ENCODE measurements around the gene CMPK2.
A peak's percentile ranks its signal among the peaks of the same experiment; 100 is the strongest.

Gene CMPK2

GRCh38 chr2:6841537-6842287 lies 24.0 kb downstream of the CMPK2 start:
- no peak for DNase-seq (ENCODE audit: low spot score)

DNA sequence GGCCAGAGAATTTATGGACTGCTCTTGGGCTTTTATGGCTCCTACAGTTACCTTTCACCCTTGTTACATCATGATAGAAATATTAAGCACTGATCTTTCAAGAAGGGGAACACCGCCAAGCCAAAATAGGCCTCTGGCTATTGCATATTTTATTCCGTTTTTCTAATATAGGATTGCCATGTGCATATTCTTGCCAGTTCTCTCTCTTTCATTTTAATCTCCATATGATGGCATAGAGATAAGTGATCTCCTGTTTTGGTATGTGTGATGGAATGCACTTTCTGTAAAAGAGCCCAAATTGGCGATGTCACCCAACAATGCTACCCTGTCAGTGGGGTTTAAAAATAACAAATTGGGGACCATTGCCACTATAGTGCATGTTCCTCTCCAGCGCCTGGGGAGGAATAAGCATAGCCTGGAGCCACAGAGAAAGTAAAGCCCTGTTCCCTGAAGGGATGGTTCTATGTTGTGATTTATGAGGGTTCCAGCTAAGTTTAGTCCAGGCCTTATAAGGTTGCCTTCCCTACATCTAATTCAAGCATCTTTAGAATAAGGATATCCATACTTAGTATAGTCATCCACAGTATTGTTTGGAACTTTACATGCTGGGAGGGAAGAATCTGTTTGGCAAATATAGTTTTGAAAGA lies 26.9 kb downstream of the CMPK2 start:
- DNase-seq (ENCODE audit: low spot score): no peak

GRCh38 chr2:6835467-6835866 lies 30.2 kb downstream of the CMPK2 start:
- no peak for DNase-seq (ENCODE audit: low spot score)

- no peak for DNase-seq (ENCODE audit: low spot score)
These were observed 31.5 kb downstream of the CMPK2 start for GRCh38 chr2:6834163-6834562.

- DNase-seq (ENCODE audit: low spot score): no peak
These were observed 32.5 kb downstream of the CMPK2 start for GRCh38 chr2:6833300-6833604.

DNA sequence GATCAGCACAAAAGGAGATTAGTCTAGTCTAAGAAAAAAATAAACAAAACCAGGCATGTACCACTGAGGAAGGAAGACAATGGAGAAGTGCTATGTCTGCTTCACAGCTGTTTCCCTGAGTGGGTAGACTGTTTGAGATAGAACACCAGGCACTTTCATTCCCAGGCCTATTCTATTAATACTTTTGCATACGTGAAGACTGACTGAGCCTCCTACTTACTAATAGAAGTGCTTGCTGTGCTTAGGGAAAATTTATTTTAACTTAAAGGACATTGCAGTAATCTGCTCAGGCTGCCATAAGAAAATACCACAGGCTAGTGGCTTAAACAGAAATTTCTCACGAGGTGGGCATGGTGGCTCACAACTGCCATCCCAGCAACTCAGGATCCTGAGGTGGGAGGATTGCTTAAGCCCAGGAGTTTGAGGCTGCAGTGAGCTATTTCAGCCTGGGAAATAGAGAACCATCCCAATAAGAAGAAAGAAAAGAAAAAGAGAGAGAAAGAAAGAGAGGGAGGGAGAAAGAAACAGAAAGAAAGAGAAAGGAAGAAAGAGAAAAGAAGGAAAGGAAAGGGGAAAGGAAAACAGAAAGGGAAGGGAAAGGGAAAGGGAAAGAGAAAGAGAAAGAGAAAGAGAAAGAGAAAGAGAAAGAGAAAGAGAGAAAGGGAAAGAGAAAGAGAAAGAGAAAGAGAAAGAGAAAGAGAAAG lies 33.0 kb downstream of the CMPK2 start:
- no peak for DNase-seq (ENCODE audit: low spot score)

DNA sequence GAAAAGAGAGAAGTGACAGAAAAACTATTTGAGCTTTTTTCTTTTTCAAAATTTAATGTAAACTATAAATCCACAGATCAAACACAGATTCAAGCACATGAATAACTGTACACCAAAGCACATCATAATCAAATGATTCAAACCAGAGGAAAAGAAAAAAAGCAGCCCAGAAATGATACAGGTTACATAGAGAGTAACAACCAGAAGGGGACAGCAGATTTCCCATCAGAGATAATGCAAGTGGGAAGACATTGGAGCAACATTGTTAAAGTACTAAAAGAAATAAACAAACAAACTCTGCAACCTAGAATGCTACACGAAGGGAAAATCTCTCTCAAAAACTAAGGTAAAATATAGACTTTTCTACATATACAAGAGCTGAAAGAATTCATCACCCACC lies 34.5 kb downstream of the CMPK2 start:
- no peak for DNase-seq (ENCODE audit: low spot score)

- DNase-seq (ENCODE audit: low spot score): peak; percentile 79
These were observed 37.5 kb downstream of the CMPK2 start for GRCh38 chr2:6828299-6828584.

GRCh38 chr2:6827566-6828298 lies 38.0 kb downstream of the CMPK2 start:
- DNase-seq (ENCODE audit: low spot score): no peak

DNA sequence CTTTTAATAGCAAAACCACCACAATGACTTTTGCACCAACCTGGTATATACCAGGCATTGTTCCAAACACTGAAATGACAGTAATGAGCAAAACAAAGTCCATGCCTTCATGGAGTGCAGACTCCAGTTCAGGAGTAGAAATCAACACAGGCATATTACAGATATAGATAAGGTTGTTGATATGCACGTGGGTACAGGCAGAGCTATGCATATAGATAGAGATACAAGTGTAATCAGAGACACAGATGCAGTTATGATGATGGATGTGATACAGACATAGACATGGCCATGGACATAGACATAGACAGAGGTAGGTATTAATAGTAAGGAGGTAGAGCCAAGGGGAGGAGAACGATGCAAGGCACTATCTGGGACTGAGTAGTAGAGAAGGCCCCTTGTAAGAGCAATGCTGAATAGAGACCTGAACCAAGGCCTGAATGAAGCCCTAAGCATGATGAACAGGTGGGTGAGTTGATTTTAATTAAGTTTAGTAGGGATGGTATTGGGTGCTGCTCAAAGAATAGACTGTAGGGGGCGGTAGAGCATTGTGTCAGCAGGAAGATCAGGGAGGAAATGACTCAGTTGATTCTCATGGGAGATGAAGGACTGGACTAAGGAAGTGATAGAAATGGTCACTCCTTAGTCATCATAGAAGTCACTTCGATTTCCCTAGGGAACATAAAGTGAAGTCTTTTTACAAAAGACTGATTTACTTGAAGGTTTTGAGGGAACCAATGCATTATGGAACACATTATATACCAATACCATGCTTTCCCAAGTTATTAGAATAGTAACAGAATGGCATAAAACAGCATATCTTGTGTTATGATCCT lies 39.4 kb downstream of the CMPK2 start:
- DNase-seq (ENCODE audit: low spot score): peak; percentile 35

GRCh38 chr2:6824962-6825361 lies 40.7 kb downstream of the CMPK2 start:
- DNase-seq (ENCODE audit: low spot score): no peak

GRCh38 chr2:6823111-6823510 lies 42.6 kb downstream of the CMPK2 start:
- no peak for DNase-seq (ENCODE audit: low spot score)

DNA sequence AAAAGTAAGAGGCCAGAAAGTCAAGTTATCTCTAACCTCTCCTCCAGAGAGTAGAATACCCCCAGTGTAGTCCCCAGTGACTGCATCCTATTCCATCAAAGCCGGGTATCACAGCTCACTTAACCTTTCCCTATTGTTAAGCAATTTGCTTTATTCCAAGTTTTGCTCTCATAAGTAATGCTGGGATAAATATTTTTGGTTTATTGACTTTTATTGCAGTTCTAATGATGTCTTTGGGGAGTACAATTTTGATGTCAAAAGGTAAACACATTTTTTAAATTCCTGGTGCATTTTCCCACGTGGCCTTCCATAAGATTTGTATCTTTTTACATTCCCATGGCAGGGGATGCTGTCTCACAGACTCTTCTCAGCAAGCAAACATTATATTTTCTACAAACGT lies 43.3 kb downstream of the CMPK2 start:
- DNase-seq (ENCODE audit: low spot score): no peak

DNA sequence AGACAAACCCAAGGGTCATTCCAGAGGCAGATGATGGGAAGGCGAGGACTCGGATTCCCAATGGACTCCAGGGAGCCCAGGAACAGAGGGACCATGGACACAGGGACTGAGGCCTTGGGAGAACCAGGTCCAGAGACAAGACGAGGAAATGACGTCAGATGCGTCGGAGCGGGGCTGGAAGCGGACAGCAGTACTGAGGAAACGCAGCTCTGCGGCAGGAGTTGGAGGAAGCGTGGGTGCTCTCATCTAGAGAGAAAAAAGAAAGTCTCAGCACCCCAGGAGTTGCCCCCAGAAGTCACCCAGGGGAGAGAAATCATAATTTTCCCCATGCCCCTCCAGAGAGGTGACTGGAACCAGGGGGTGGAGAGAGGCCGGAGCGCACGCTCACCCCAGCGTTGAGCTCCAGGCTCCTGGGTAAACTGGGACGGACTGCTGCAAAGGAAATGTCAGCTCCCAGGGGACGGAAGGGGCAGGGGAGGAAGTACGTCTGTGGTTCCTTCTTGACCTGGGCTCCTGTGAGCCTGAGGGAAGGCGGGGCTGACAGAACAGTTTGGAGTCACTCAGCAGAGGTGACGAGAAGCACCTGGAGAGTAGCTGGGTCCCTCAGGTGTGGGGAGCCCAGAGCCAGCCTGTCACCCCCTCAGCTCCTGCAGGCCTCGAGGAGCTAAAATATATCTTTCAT lies 44.7 kb downstream of the CMPK2 start:
- DNase-seq (ENCODE audit: low spot score): no peak

DNA sequence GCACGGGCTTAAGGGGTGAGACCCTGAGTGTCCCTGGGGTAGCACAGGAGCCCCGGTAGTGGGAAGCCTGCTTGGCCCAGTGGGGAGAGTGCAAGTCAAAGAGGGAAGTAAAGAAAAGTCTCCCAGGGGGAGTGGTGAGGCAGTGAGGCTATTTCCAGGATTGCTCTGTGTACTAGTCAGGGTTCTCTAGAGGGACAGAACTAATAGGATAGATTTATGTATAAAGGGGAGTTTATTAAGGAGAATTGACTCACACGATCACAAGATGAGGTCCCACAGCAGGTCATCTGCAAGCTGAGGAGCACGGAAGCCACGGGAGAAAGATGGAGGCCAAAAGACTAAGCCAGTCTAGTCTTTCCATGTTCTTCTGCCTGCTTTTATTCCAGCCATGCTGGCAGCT lies 45.5 kb downstream of the CMPK2 start:
- DNase-seq (ENCODE audit: low spot score): no peak

DNA sequence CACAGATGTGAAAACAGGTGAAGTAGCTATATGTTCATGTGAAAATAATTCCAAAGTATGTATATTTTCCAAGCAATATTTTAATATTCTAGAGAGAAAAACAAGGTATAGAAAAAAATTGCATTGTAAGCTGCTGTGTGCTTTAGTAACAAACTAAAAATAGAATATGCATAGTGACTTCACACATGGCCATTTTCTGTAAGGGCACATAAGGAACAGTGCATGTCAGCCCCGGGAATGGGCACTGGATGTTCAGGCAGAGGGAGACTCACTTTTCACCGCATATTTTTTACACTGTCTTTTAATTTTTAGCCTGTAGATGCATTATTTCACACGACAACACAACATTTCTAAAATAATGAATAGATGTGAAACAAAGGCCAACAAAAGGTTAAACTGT lies 46.0 kb downstream of the CMPK2 start:
- DNase-seq (ENCODE audit: low spot score): no peak

DNA sequence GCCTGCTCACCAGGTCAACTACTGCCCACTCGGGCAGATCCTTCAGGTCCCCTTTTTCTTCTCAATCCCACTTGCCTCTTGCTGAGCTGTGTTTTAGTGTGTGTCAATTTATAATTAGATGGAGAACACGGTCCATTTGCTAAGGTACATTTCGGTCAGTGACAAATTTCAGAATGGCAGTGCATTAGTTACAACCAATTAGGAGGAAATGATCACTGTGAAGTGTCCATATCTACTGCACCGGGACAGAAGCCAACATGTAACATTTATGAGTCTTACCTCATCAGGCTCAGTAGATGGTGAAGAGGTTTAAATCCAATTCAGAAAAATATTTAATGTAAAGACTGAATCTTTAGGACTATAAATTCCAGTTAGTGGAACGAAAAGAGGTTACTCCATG lies 47.7 kb downstream of the CMPK2 start:
- no peak for DNase-seq (ENCODE audit: low spot score)

DNA sequence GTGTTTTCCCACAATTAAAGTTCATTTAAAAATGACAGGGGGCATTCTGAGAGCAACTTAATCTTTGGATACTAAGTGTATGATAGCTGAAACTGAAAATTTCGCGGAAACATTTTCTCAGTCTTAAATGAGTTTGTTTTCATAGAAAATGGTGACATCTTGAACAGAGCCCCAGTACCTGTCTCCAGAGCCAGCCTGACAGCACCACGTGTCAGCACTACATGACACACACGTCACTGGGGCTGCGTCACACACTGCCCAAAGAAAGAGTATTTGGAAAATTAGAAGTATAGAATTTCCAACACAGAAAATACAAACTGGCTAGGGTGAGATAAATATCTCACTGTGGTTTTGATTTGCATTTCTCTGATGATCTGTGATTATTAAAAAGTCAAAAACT lies 50.8 kb downstream of the CMPK2 start:
- DNase-seq (ENCODE audit: low spot score): no peak

DNA sequence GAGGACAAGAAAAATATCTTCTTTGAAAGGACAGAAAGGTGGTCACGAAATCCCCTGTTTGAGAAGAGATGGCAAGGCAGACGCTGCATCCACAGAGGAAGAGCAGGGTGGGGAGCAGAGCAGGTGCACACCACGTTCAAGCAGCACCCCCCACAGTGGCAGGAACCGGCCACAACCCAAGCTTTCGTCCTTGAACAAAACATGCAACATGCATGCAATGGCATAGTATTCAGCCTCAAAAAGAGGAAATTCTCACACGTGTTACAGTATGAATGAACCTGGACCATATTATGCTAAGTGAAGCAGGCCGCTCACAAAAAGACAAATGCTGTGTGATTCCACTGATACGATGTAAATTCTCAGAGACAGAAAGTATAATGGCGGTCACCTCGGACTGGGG lies 51.4 kb downstream of the CMPK2 start:
- DNase-seq (ENCODE audit: low spot score): no peak

DNA sequence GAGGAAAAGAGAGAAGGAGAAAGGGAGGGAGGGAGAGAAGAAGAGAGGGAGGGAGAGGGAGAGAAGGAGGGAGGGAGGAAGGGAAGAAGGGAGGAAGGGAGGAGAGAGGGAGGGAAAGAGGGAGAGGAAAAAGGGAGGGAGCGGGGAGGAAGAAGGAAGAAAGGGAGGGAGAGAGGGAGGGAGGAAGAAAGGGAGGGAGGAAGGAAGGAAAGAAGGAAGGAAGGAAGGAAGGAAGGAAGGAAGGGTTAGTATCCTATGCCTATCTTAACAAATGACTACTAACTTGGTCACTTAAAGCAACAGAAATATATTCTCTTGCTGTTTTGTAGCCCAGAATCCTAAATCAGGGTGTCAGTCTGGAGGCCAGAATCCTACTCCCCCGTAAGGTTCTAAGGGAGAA lies 52.1 kb downstream of the CMPK2 start:
- DNase-seq (ENCODE audit: low spot score): no peak

DNA sequence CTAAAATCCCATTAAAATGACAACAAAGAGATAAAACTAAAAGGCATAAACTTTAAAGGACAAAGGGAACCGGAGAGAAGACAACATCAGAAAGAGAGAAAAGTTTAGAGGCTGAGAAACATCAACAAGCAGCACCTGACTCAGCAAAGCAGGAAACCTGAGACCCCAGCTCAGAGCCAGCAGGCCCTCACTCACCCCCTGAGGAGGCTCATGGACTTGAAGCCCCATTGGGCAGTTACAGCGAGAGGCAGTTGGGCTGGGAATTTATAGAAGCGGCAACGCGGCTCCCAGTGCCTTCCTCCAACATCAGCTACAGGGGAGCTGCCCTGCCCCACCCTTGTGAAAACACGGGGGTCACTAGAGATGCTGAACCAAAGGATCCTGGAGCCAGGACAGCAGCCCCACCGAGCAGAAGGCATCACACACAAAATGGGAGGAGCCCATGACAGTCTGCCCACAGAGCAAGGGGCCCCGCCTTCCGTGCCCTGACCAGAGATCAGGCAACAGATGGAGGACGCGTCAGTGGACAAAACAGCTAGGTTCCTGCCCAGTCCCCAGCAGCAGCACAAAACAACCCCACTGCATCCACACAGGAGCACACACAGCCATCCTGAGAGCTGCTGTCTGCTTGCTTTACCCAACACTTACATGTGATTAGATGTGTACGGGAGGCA lies 52.7 kb downstream of the CMPK2 start:
- DNase-seq (ENCODE audit: low spot score): no peak
